ENCODE data around the gene TBPL1.
"Not testable (repeated sequence)": the region's sequence is repeated elsewhere in the genome, so short reads cannot be mapped to it uniquely, and the experiment has no call there.

TBPL1 gene

DNA sequence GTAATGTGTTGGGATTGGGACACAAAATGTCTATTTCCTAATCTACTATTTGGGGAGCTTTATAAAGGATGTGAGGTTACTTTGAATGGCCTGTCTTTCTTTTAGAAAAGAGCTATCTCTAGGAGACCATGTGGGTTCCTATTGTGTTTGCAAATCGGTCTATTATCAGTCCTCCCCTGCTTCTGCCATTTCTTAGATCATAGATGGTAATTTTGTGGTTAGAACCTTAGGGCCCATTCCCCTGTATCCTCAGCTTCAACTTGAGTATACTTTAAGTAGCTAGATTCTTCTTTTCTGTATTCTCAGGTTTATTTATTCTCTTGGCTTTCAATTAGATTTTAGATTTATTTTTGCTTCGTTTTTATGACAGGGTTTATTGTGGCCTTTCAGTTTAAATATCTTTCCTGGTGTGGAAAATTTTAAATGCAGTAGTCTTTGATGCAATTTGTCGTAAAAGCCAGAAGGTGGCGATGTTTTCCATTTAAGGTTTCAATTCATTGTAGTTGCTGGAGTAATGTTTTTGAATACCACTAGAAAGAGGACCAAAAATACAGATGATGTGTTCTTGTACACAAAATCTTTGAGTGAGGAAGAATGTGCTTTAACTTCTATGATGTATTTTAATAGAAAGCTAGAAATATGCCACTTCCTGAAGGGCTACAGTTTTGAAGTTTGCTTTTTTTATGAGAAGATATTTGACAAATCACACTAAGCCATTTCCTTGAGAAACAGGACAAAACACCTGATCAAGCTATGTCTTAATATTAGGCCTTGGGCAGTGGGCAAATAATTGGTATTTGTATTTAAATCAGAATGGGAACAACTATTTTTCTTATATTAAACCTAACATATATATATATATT is 20.3 kb downstream of the TBPL1 start:
- no peak for DNase-seq (ENCODE audit: low read depth)

DNA sequence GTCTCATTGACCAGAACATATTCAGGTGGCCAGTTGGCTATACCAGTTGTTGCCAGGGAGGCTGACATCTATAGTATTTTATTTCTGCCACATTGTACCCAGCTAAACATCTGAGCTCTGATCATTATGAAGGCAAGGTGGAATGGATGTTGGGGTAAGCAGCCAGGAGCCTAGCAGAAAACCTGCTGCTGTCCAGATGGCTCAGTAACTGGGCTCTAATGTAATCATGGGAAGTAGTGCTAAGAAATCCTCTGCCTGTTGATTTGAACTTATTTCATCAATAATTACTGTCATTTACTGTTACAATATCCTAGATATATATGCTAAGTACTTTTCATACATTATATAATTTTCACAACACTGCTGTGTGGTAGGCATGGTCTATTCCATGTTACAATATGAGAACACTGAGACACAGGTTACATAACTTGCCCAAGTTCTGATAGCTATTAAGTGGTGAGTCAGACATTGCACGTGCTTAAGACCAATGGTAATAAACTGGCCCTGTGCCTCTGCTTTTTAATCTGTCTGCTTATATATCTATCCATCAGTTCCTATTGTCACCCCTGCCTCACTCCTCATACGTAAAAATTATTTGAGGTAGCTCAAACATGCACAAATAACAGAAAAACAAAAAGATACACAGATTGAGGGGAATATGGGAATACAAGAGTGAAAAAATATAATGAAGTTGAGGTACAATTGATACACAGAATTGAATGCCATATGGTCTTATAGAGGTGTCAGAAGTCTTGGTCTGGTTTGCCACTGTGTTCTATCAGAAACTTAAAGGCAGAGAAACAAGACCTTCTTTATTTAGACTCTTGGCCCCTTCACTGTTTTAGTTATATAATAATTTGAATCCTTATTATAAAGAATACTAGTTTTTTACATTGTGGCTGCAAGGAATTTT is 25.2 kb downstream of the TBPL1 start:
- no peak for DNase-seq (ENCODE audit: low read depth)

DNA sequence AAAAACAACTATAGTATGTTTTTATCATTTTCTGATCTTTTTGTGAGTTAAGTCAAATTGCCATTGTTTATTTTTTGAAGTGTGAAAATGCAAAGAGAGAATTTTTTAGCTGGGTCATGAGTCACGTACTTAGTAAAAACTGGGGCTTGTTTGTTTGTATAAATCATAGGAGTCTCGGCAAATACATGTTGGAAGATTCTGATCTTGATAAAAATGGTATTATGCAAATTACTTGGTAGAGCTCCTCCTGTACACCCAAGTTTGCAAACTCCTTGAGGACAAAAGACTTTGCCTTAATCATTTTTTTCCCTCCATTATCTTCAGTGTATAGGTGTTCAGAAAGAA is 25.8 kb downstream of the TBPL1 start:
- DNase-seq (ENCODE audit: low read depth), result no peak

DNA sequence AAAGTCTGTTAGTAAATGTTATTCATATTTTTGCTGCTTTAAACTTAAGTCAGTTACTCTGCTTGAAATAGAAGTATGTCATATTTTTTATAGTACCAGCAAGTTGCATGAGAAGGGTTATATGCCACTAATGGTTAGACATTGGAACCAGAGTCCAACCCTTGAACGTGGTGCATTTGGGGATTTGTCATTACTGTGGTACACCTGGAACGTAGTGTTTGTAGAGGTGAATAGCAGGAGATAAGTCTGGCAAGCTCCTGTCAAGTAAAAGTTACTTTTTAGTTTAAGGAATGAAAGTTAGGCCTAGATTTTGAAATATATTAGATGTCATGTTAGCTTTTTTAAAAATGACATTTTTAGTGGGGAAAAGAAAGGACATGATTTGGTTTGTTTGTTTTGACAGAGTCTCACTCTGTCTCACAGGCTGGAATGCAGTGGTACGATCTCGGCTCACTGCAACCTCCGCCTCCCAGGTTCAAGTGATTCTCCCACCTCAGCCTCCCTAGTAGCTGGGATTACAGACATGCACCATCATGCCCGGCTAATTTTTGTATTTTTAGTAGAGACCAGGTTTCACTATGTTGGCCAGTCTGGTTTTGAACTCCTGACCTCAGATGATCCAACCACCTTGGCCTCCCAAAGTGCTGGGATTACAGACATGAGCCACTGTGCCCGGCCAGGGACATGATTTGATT is 26.4 kb downstream of the TBPL1 start:
- not testable (repeated sequence) for DNase-seq (ENCODE audit: low read depth)

DNA sequence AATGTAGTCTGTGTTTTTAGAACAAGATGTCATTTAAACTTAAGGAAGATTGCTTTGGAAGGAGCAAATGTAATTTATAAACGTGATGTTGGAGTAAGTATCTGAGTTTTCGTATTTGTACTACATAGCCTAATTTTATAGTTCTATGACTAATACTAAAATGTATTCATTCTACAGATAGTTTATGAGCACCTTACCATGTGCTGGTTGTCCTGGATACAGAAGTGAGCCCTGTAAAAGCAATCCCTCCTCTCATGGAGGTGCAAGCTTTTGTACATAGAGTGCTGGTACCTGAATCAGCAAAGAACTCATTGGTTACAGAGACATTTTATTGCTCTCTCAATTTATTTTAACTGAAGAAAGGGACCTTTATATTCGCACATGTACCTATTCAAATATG is 27.1 kb downstream of the TBPL1 start:
- no peak for DNase-seq (ENCODE audit: low read depth)

DNA sequence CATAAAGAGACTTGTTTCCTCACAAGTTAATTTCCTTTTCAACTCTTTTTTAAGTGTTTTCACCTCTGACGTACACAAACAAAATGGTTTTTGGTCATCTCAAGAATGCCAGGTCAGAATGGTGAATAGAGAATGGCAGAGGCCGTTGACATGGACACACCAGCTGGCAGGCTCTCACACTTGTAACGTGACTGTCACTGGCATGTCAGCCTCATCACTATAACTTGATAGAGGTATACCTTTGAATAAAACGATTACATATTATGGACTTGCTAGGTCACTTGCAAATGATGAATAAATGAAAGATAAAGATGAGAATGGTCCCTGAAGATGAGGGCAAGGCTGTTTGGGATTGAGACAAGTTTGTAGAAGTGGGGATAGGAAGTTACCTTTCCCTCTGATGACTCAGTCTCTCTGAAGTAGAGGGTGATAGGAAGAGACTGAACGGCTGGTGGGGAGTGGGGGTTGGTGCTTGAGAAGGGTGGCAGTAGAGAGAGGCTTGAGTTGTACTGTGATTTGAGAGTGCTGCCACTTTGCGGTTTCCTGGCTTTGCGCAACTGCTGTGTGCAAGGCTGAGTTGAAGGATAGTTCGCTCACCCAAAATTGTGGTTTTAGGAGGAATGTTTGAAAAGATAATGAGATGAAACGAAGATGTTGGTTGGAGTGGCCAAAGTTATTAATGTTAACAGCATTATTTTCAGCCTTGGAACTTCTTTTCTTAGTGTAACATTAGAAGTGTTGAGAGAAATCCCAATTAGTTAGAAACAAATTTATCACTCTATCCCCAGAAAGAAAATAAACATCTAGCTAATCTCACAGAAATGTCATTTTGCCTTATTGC is 30.3 kb downstream of the TBPL1 start:
- DNase-seq (ENCODE audit: low read depth), result peak; percentile 31

DNA sequence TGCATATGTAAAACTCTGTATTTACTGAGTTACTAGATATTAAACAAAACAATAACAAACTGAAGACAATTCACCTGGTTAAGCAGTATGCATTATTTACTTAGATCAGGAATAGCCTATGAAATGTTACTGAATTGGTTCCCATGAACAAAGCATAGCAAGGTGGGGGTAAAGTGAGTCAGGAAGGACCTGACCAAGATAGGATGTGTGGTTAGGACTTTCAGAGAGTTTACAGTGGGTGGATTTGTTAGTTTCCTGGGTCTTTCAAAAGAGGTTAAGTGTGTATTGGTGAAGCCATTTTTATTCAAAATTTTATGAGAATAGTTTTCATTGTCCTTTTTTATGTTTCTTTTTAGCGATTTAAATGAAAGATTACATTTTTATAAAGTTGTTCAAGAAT is 32.9 kb downstream of the TBPL1 start:
- DNase-seq (ENCODE audit: low read depth), result no peak

DNA sequence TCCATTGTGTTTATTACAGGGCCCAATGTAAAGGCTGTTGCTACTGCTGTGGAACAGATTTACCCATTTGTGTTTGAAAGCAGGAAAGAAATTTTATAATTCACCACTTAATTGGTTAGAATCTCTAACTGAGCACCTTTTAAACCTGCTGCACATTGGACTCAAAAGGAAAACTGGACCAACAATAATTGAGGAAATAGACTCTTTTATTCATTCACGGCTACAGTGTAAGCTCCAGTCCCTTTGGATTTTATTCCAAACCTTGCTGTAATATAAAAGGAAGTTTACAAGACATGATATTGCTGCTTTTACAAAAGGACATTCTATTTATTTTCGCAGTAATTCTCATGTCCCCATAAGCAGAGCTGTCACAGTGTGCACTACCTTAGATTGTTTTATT is 33.9 kb downstream of the TBPL1 start:
- no peak for DNase-seq (ENCODE audit: low read depth)

DNA sequence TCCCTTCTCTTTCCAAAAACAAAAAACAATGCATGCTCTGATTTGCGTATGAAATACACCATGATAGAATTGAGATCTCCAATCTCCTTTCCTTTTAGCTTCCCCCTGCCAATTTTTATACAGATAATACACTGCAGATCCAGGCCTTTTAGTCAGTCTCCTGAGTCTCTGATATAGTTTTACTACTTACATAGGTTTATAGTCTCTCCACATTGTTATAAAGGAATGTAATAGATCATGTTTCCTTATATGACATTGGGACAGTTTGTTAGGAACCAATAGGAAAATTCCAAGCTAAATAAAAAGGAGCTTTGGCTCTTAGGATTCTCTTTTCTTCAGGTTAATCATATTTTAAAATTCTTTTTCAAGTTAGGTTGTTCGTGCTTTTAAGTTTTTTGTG is 36.5 kb downstream of the TBPL1 start:
- DNase-seq (ENCODE audit: low read depth), result no peak

DNA sequence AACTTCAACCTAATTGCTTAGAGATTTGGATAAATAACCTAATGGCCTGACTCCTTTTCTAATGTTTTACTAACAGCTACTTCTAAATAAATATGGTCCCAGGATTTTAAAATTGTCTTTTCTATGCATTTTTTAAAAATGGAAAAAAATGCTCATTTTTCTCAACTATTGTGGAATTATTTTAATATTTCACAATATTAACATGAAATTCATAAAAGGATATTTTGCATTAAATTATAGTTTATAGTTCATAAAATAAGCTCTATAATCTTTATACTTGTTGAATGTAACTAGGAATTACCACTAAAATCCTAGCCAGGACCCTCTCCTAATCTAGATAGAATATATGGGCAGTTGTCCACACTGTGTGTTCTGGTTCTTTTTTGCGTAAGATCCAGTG is 37.3 kb downstream of the TBPL1 start:
- DNase-seq (ENCODE audit: low read depth), result no peak

DNA sequence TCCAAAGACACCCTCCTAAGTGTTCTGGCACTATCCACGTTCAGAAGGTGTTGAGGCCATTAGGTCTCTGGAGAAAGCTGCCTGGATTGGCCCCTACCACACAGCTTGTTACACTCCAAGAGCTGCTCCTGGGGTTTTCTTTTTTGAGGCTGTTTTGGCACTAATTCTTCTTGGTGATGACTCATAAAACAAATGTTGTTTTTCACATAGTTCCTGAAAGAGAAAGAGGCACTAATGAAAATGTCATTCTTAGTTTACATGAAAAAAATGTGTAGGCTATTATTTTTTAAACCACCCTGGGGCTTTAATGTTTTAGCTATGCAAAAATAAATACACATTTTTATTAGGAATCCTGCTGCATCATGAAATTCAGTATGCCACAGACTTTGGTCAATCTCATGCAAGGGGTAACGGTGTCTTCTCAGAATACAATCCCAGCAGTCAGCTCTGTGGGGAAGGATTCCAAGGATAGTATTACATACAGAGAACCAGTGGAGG is 38.1 kb downstream of the TBPL1 start:
- no peak for DNase-seq (ENCODE audit: low read depth)

DNA sequence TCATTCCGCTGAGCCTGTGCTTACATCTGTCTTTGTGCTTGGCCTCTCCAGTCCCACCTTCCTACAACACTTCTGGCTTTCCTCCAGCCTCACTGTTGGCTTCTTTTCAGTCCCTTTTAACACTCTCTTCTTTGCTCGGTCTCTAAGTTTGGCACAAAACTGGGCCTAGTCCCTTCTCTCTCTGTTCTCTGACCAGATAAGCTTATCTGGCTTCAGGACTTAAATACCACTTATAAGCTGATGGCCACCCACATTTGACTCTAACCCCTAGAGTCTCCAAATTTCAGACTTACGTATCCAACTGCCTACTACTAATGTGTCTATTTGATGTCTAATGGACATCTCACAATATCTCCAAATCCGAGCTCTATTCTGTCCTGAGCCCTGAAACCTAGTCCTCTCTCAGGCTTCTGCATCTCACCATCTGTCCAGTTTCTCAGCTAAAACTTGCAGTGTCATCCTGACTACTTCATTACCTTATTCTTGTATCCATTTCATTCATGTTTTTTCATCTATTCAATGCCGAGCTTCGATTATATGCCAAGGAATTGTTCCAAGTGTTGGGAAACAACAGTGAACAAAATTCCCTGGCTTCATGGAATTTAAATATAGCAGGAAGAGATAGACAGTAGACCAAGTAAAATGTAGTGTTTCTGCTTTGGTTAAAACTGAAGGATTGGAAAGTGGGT is 40.1 kb downstream of the TBPL1 start:
- no peak for DNase-seq (ENCODE audit: low read depth)

DNA sequence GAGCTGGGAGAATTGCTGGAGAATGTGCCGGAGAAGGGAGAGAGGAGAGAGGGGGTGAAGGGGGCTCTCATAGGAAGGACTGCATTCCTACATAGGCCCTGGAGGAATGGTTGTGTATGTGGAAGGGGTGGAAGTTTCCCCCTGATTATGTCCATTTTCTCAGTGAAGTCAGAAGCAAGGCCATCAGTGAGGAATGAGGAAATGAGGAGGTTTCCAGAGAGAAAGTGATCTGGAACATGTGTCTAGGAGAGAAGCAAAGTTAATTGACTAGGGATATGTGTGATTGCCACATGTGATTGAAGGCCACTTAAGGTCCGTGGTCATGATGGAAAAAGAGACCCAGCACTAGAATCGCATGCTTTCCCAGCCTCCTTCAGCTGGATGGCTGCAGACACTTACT is 42.3 kb downstream of the TBPL1 start:
- DNase-seq (ENCODE audit: low read depth), result no peak

DNA sequence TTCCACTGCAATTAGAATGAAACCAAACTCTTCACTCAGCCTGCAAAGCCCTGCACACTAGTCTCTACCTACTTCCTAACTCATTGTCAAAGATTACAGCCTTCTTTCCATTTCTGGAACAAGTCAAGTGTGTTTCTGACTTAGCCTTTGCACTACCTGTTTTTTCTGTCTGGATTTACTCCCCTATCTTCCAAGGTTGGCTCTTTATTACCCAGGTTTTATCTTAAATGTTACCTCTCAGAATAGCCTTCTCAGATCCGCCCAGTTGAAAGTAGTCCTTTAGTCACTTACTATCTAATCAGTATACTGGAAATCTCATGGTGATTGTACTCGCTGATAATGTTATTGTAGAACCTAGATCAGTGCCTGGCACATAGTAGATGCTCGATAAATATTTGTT is 42.7 kb downstream of the TBPL1 start:
- no peak for DNase-seq (ENCODE audit: low read depth)

DNA sequence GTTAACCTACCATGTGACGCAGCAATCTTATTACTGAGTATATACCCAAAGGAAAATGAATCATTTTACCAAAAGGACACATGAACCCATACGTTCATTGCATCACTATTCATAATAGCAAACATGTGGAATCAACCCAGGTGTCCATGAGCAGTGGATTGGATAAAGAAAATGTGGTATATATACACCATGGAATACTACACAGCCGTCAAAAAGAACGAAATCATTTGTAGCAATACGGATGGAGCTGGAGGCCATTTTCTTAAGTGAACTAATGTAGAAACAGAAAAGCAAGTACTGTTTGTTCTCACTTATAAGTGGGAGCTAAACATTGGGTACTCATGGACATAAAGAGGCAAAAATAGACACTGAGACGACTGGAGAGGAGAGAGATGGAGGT is 44.2 kb downstream of the TBPL1 start:
- no peak for DNase-seq (ENCODE audit: low read depth)

DNA sequence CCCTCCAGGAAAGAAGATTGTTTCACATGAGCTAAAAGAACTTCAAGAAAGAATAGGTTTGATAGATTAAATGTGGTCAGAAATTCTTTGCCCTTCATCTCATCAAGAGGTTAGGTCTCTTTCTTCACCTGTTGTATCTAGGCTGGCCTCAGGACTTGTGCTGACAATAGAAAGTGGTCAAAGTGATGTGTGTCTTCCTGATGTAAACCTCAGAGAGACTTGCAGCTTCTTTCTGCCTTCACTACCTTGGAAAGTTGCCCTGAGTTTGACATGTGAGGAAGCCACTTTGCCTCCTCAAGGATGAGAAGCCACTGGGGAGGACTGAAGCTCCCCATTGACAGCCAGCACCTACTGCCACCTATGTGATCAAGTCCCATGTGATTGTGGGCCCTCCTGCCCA is 46.3 kb downstream of the TBPL1 start:
- no peak for DNase-seq (ENCODE audit: low read depth)

DNA sequence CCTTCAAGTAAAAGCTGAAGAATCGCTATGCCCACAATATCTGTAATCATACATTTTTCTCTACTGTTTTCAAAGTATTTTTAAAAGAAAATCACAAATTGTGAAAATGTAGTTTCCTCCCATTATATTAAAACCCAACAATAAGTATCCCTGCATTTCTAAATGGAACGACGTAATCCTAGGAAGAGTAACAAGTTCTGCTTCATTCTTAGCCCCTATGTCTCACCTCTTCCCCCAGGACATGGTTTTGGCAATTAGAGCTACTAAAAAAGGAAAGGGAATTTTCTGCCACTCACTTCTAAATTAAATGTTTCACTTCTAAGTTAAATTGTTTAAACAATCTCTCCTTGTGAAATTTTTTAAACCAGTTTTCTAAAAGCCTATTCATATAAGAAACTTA is 47.4 kb downstream of the TBPL1 start:
- DNase-seq (ENCODE audit: low read depth), result no peak

DNA sequence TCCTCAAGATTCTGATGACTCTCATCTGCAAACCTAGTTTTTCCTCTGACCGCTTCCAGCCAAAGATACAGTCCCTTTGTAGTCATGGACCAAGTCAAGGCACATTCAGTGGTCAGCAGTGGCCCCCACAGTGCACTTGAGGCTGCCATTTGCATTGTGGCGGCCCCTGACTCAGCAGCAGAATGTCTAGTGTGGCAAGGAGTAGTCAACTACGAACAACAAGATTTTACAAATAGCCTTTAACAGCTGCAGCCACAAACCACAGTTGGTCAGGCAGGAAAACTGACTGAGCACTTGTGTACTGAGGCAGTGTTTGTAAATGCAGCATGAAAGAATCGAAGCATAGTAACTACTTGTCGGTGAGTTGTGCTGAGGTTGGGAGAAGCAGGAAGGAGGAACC is 49.8 kb downstream of the TBPL1 start:
- no peak for DNase-seq (ENCODE audit: low read depth)

DNA sequence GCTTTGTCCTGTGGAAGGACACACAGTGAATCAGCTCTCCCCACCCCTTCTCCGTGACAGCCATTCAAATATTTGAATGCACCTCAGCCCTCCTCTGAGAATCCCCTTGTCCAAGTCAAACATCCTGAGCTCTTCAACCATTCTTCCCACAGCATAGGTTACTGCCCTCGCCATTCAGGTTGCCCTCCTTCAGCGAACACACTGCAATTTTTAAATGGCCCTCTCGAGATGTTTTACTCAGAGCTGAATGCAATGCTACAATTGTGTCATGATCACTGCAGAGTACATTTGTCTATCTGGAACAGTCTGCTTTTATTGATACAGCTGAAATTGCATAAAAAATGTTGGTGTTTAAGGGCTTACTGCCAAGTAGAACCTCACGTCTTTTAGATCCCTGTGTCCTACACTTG is 50.5 kb downstream of the TBPL1 start:
- DNase-seq (ENCODE audit: low read depth), result no peak

DNA sequence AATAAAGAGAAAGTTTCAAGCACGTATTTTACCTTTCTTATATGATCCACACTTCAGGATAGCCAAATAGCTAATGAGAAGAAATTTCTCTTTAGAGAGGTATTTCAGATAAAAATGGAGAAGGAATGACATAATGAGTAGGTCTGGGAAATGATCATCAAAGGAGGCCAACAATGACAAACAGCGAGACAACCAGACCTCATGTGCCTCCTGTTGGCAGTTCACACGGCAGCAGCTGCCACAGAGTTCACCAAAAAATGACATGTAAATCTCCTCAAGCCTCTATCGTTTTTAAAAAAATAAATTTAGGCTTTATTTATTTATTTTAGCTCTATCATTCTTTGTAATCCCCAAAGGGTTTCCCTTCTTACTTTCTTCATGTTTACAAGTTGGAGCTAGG is 51.7 kb downstream of the TBPL1 start:
- DNase-seq (ENCODE audit: low read depth), result no peak

DNA sequence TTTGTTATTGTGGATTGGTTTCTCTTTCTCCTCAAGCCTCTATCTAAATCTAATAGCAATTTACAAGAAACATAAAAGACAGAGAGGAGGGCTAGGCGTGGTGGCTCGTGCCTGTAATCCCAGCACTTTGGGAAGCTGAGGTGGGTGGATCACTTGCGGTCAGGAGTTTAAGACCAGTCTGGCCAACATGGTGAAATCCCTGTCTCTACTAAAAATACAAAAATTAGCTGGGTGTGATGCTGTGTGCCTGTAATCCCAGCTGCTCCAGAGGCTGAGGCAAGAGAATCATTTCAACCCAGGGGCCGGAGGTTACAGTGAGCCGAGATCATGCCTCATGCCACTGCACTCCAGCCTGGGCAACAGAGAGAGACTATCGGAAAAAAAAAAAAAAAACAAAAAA is 52.8 kb downstream of the TBPL1 start:
- DNase-seq (ENCODE audit: low read depth), result no peak
